Measurements from ENCODE around the gene SETSIP. TPM values are rescaled to one million over a fixed set of nuclear protein-coding genes. Genes with fewer than 3 reads are reported as not detected.
"Not testable (repeated sequence)": the region's sequence is repeated elsewhere in the genome, so short reads cannot be mapped to it uniquely, and the experiment has no call there.

Gene SETSIP
- total RNA-seq, 1 donor from 2014 or later: not detected

DNA sequence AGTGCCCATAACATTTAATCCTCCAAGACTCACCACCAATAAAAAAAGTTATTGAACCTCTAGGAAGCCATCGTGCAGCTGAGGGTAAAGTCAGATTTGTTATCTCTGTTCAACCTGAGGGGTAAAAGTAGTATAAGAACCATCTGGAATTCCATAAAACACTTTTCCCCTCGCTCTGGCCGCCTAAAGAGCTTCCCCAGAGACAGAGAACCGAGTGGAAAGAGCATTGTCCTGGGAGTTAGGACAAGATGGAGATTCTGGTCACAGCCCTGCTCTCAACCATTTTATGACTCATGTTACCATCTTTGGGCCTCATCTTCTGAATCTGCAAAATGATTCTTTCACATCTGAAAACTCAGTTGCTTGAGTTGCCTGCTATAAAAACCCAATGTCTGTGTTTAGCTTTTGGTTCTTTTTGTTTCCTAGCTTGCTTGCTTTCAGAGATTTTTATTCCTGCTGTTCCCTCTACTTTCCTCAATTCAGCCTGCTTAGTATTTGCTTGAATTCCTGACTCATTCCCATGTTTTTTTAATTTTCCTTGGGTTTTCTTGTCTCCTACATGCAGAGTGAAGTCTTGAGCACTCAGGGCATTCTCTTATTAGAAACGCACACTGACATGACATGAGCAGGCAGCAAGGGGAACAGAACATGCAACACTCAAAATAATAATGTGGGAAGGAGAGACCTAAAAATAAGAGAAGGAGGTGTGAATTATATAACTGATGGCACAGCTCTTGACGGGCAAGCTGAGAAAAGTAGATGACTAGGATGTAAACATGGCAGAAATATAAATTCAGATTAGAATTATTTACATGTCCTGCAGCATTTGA is 43.7 kb downstream of the SETSIP start:
- no peak for DNase-seq (ENCODE audit: low read depth)
- TF ChIP-seq, protein P1, sequence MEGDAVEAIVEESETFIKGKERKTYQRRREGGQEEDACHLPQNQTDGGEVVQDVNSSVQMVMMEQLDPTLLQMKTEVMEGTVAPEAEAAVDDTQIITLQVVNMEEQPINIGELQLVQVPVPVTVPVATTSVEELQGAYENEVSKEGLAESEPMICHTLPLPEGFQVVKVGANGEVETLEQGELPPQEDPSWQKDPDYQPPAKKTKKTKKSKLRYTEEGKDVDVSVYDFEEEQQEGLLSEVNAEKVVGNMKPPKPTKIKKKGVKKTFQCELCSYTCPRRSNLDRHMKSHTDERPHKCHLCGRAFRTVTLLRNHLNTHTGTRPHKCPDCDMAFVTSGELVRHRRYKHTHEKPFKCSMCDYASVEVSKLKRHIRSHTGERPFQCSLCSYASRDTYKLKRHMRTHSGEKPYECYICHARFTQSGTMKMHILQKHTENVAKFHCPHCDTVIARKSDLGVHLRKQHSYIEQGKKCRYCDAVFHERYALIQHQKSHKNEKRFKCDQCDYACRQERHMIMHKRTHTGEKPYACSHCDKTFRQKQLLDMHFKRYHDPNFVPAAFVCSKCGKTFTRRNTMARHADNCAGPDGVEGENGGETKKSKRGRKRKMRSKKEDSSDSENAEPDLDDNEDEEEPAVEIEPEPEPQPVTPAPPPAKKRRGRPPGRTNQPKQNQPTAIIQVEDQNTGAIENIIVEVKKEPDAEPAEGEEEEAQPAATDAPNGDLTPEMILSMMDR (IDR thresholded peaks at IDR 0.05; ENCODE audit: insufficient read depth, low read length, poor library complexity, severe bottlenecking): no peak
- H3K4me3 ChIP-seq (ENCODE audit: low read depth, low read length): no peak overlapping the region
- no peaks in the 10 kb centered on the region for H3K36me3 ChIP-seq (ENCODE audit: control insufficient read depth, insufficient read depth, low read length)
- H3K27me3 ChIP-seq (ENCODE audit: control insufficient read depth, insufficient read depth, low read length): no peaks in the 10 kb centered on the region

DNA sequence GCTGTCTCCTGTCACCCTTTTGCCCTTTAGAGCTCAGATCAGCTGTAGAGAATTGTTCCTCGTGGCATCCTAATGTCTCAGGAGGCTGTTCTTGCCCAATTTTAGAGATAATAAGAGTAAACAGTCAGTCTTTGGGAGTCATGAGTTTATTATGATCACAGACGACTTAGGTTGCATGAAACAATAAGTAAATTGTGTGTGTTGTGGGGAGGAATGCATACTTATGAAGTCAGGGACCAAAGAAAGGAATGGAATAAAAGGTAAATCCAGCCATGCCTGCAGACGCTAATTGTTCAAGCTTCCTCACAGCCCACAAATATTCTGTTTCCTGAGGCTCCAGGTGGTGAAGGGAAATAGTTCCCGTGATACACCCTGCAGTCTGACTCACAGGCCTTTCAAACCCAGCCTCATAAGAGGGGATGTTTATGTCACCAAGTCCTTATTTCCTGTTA is 44.5 kb downstream of the SETSIP start:
- TF ChIP-seq, protein P1 (IDR thresholded peaks at IDR 0.05; ENCODE audit: insufficient read depth, low read length, poor library complexity, severe bottlenecking): no peak
- peak overlapping the region; percentile 77 for H3K4me3 ChIP-seq (ENCODE audit: low read depth, low read length)
- H3K36me3 ChIP-seq (ENCODE audit: control insufficient read depth, insufficient read depth, low read length): no peaks in the 10 kb centered on the region
- peak; percentile 72 for DNase-seq (ENCODE audit: low read depth)
- H3K27me3 ChIP-seq (ENCODE audit: control insufficient read depth, insufficient read depth, low read length): no peaks in the 10 kb centered on the region

DNA sequence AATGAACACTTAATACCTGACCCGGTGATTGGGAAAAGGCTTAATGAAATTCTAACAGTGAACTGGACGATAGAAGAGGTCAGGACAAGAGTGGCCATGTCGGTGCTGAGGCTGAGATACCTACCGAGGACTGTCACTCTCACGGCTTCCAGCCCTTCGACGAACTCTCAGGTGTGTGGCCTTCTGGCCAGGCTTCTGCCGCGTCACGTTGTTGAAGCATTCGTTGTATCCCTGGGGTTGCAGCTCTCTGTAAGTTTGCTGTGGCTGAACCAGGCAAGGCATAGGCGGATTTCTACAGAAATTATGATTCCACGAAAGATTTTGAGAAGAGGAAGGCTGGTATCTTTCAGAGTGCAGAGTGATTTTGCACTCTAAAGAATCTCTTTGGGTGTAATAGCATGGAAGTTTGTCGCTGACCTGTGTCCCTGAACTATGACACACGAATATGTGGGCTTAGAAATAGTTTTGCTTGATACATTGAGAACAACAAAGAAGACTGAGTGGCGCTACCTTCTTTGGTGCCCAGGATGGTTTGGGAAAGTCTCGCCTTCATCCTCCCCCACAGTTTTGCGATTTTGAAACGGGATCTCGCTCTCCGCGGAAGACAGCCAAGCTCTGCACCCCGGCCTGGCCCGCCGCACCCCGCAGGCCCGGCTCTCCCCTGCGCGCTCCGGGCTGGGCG is 45.8 kb downstream of the SETSIP start:
- H3K27me3 ChIP-seq (ENCODE audit: control insufficient read depth, insufficient read depth, low read length): no peaks in the 10 kb centered on the region
- TF ChIP-seq, protein P1 (IDR thresholded peaks at IDR 0.05; ENCODE audit: insufficient read depth, low read length, poor library complexity, severe bottlenecking): no peak
- no peaks in the 10 kb centered on the region for H3K36me3 ChIP-seq (ENCODE audit: control insufficient read depth, insufficient read depth, low read length)

DNA sequence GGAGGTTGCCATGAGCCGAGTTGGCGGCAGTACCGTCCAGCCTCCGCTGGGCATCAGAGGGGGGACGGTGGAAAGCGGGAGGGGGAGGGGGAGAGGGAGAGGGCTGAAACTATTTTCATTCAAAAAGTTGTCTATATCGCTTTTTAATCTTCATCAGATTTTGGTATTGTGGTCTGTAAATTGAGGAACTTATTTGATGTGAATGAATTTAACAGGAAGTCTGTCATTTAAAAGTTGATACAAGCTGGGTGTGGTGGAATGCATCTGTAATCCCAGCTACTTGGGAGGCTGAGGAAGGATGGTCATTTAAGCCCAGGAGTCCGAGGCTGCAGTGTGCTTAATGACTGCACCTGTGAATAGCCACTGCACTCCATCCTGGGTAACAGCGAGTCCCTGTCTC is 48.4 kb downstream of the SETSIP start:
- no peak overlapping the region for H3K4me3 ChIP-seq (ENCODE audit: low read depth, low read length)

More for the DNA sequence above, 45.8 kb downstream of the SETSIP start:
- peak overlapping the region; percentile 77 for H3K4me3 ChIP-seq (ENCODE audit: low read depth, low read length)
- DNase-seq (ENCODE audit: low read depth): no peak

DNA sequence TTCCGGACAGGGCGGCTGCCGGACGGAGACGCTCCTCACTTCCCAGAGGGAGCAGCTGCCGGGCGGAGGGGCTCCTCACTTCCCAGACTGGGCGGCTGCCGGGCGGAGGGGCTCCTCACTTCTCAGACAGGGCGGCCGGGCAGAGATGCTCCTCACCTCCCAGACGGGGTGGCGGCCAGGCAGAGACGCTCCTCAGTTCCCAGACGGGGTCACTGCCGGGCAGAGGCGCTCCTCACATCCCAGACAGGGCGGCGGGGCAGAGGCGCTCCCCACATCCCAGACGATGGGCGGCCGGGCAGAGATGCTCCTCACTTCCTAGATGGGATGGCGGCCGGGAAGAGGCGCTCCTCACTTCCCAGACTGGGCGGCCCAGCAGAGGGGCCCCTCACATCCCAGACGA is 49.2 kb downstream of the SETSIP start:
- not testable (repeated sequence) for H3K27me3 ChIP-seq (ENCODE audit: control insufficient read depth, insufficient read depth, low read length); H3K4me3 ChIP-seq (ENCODE audit: low read depth, low read length); H3K36me3 ChIP-seq (ENCODE audit: control insufficient read depth, insufficient read depth, low read length); DNase-seq (ENCODE audit: low read depth)

More for the DNA sequence above, 48.4 kb downstream of the SETSIP start:
- no peaks in the 10 kb centered on the region for H3K36me3 ChIP-seq (ENCODE audit: control insufficient read depth, insufficient read depth, low read length)
- H3K27me3 ChIP-seq (ENCODE audit: control insufficient read depth, insufficient read depth, low read length): no peaks in the 10 kb centered on the region
- no peak for DNase-seq (ENCODE audit: low read depth)
- TF ChIP-seq, protein P1 (IDR thresholded peaks at IDR 0.05; ENCODE audit: insufficient read depth, low read length, poor library complexity, severe bottlenecking): no peak

Other genes with a start within 250 kb of the SETSIP start
- gene TGFBR3, start 189.3 kb downstream of the SETSIP start, total RNA-seq: 4.2 and 5.5 TPM in 2 replicates
- gene BRDT, start 126.0 kb downstream of the SETSIP start, total RNA-seq: not detected in 2 replicates
- 10.5 and 11.0 TPM in 2 replicates for gene EPHX4, start 45.4 kb downstream of the SETSIP start, total RNA-seq
- gene BTBD8, start 4.9 kb upstream of the SETSIP start, total RNA-seq: 3.3 and 3.6 TPM in 2 replicates
- gene C1orf146, start 142.5 kb upstream of the SETSIP start, total RNA-seq: not detected in 2 replicates
- gene GLMN, start 223.6 kb upstream of the SETSIP start, total RNA-seq: 4.3 and 5.8 TPM in 2 replicates
- gene RPAP2, start 223.6 kb upstream of the SETSIP start, total RNA-seq: 5.3 and 18.7 TPM in 2 replicates

Data from kidney epithelial cell (primary cell).